Kidney epithelial cell (primary cell): ENCODE measurements around the gene CNDP2. TPM values are rescaled to one million over a fixed set of nuclear protein-coding genes. Genes with fewer than 3 reads are reported as not detected.

Source experiments
- DNase-seq: peaks from one replicate; pipeline ENCODE4 v3.0.0-alpha.2; 2010; ENCODE audit warnings: low read depth
- H3K27me3 ChIP-seq: 2 replicates; pipeline ENCODE4 v1.6.0; 2011; ENCODE audit warnings: low read length; ENCODE audit not compliant: control insufficient read depth, insufficient read depth
- H3K36me3 ChIP-seq: 2 replicates; pipeline ENCODE4 v1.5.1; 2011; ENCODE audit warnings: low read length; ENCODE audit not compliant: control insufficient read depth, insufficient read depth
- H3K4me3 ChIP-seq: 2 replicates; pipeline ENCODE4 v1.5.1; 2011; ENCODE audit warnings: low read depth, mild to moderate bottlenecking, control low read depth, low read length
- total RNA-seq: library from RNA; depleted of rRNA; stranded (reverse); fragments of >200 nt; gene quantifications from 2 replicates; pipeline ENCODE4 v1.2.3, GENCODE V29; 2015
- TF ChIP-seq, protein P1 (sequence below): IDR thresholded peaks from 2 replicates; pipeline ENCODE4 v1.5.1; 2011; ENCODE audit warnings: mild to moderate bottlenecking, moderate library complexity, low read length, control low read depth, inconsistent platforms; ENCODE audit not compliant: insufficient read depth, poor library complexity, severe bottlenecking

CNDP2 gene
- total RNA-seq, 1 donor from 2014 or later = 225 TPM

DNA sequence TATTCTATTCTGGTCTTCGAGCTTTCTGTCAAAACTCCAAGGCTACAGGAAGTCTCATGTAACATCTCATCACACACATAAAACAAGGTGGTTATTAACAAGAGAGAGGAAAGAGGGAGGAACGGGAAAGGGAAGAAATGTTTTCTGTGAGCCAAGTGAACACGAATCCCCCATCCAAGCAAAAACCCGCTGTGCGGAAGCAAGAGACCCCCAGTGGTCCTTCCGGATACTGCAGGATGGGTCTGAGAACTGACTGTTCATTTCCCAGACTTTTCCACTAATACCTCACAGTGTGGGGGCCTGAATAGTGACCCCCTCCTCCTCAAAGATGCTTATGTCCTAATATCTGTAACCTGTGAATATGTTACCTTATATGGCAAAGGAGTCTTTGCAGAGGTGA lies 20.0 kb upstream of the CNDP2 start:
- DNase-seq = no peak
- Histone ChIP-seq H3K36me3 (no peaks in the 10 kb centered on the region), H3K4me3 (no peak overlapping the region), H3K27me3 (no peaks in the 10 kb centered on the region)
- TF ChIP-seq, protein P1, sequence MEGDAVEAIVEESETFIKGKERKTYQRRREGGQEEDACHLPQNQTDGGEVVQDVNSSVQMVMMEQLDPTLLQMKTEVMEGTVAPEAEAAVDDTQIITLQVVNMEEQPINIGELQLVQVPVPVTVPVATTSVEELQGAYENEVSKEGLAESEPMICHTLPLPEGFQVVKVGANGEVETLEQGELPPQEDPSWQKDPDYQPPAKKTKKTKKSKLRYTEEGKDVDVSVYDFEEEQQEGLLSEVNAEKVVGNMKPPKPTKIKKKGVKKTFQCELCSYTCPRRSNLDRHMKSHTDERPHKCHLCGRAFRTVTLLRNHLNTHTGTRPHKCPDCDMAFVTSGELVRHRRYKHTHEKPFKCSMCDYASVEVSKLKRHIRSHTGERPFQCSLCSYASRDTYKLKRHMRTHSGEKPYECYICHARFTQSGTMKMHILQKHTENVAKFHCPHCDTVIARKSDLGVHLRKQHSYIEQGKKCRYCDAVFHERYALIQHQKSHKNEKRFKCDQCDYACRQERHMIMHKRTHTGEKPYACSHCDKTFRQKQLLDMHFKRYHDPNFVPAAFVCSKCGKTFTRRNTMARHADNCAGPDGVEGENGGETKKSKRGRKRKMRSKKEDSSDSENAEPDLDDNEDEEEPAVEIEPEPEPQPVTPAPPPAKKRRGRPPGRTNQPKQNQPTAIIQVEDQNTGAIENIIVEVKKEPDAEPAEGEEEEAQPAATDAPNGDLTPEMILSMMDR = peak; percentile 76

DNA sequence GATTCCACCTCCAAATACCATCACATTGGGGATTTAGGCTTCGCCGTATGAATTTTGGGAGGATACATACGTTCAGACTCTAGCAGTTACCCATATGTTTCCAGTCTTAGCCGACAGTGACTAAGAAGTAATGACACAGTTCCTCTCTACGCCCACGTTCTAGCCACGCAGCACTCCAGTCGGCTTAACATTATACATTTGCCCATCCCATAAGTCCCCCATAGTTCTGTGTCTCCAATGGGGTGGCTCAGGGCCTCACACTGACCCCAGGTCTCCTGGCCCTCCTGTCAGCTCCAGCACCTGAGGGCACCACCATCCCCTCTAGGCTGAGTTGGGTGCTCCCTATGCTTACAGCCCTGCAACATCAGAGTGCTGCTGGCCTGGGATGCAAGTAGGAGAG lies 18.4 kb upstream of the CNDP2 start:
- Histone ChIP-seq H3K27me3 (no peaks in the 10 kb centered on the region), H3K36me3 (no peaks in the 10 kb centered on the region), H3K4me3 (no peak overlapping the region)
- TF ChIP-seq, protein P1 = no peak
- no peak for DNase-seq

DNA sequence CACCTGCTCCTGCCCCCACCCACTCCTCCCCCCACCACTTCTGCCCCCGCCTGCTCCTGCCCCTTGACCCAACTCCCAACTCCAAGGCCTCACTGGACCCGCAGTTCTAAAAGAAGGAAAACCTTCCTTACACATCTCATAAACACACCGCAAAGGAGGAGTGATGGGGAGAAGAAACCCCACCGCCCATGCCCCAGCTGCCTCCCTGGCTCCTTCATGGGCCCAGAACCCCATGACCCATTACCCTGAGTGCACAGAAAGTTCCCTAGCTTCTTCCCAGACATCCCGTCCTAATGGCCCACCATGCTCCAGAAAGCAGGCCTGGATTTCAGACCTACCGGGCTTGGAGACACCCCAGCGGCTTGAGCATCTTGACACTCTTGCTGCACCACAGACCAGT lies 17.8 kb upstream of the CNDP2 start:
- TF ChIP-seq, protein P1 = no peak
- H3K4me3 ChIP-seq = no peak overlapping the region
- DNase-seq = no peak

DNA sequence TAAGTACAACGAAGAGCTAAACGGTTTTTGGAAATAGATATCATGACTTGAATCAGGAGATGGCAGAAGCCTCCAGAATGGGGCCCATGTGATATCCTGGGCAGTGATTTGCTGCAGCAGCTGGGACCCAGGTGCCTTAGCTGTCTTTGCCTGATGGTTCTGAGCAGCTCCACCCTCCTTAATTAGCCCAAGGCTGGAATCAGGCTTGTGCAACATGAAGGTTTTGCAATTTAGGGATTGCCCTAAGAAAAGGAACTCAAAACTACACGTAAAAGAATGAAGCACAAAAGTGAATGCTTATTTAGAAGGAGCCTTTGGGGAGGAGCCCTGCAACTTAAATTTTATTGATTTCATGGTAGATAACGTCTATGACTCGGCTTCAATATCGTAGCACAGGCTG lies 17.3 kb upstream of the CNDP2 start:
- TF ChIP-seq, protein P1 = no peak
- DNase-seq = no peak
- H3K27me3 ChIP-seq = no peaks in the 10 kb centered on the region

More for the DNA sequence above, 17.8 kb upstream of the CNDP2 start:
- Histone ChIP-seq H3K36me3 (no peaks in the 10 kb centered on the region), H3K27me3 (no peaks in the 10 kb centered on the region)

DNA sequence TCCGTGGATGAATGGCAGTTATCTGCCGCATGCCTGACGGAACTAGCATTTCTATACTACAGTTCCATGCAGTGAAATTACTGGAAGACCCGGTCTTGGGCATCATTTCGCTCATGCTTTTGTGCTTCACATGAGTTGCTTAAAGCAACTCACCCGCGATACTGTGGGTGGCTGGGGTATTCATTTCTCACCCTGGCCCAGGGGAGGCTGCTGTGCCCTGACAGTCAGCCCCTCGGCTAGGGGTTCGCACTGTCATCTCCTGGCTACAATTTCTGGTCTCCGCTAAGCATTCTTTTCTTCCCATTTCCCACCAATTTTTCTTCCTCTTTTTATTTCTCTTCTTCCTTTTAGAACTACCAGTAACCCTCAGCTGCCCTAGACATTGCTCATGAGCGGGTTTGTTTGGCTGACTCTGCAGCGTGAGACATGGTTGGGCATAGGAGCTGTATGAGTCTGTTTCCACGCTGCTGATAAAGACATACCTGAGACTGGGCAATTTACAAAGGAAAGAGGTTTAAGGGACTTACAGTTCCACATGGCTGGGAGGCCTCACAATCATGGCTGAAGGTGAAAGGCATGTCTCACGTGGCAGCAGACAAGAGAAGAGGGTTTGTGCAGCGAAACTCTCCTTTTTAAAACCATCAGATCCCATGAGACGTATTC lies 16.5 kb upstream of the CNDP2 start:
- TF ChIP-seq, protein P1 = no peak
- Histone ChIP-seq H3K36me3 (no peaks in the 10 kb centered on the region), H3K4me3 (no peak overlapping the region), H3K27me3 (no peaks in the 10 kb centered on the region)
- no peak for DNase-seq

More for the DNA sequence above, 17.3 kb upstream of the CNDP2 start:
- Histone ChIP-seq H3K36me3 (no peaks in the 10 kb centered on the region), H3K4me3 (no peak overlapping the region)

DNA sequence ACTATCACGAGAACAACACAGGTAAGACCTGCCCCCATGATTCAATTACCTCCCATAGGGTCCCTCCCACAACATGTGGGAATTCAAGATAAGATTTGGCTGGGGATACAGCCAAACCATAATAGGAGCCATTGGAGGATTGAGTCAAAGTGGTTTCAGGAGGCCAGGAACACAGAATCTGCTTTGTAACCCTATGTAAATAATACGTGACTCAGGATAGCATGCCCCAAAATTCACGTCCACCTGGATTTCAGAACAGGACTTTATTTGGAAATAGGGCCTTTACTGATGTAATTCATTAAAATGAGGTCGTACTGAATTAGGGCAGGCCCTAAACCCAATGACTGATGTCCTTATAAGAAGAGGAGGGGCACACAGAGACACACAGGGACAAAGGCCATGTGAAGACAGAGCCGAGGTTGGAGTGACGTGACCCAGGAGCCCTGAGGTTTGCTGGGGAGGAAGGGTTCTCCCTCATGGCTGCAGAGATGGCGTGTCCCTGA lies 16.0 kb upstream of the CNDP2 start:
- DNase-seq = no peak
- Histone ChIP-seq H3K27me3 (no peaks in the 10 kb centered on the region), H3K4me3 (no peak overlapping the region), H3K36me3 (no peaks in the 10 kb centered on the region)
- TF ChIP-seq, protein P1 = no peak
